Peyer's patch (tissue), 4 donors: Measurements from ENCODE around the gene TNNT3. TPM values are rescaled to one million over a fixed set of nuclear protein-coding genes. Genes with fewer than 3 reads are reported as not detected.

Experiments
- DNase-seq, 3 donors: peaks; one replicate each; pipeline ENCODE4 v3.0.0-alpha.2; 2017 to 2019
- H3K27ac ChIP-seq, 4 donors: fragments of 200-600 bp; sonication (generic); one replicate each; pipeline ENCODE4 v1.5.1; 2016 to 2019
- H3K27me3 ChIP-seq, 2 donors: fragments of 200-600 bp; sonication (generic); one replicate each; pipeline ENCODE4 v1.5.1; 2019
- H3K36me3 ChIP-seq, 3 donors: fragments of 200-600 bp; sonication (generic); one replicate each; pipeline ENCODE4 v1.5.1; 2016 to 2019
- H3K4me1 ChIP-seq, 4 donors: fragments of 200-600 bp; sonication (generic); one replicate each; pipeline ENCODE4 v1.5.1; 2016 to 2019
- H3K4me3 ChIP-seq, 4 donors: fragments of 200-600 bp; sonication (generic); 1 replicate in 3 of 4; 2 replicates in 1 of 4; pipeline ENCODE4 v1.5.1; 2016 to 2019; ENCODE audit warnings: mild to moderate bottlenecking in 1 of 4
- H3K9me3 ChIP-seq, 4 donors: fragments of 200-600 bp; sonication (generic); one replicate each; pipeline ENCODE4 v1.5.1; 2016 to 2019; ENCODE audit warnings: mild to moderate bottlenecking in 1 of 4
- CTCF ChIP-seq, 6 experiments: fragments of 450-650 bp in 4 of 6; fragments of 200-600 bp in 2 of 6; sonication (generic) in 1 of 6; IDR thresholded peaks; one replicate each; pipeline ENCODE4 v1.5.1; 2017 to 2019; ENCODE audit warnings: antibody characterized with exemption in 6 of 6, mild to moderate bottlenecking in 3 of 6, moderate library complexity in 1 of 6
- POLR2A ChIP-seq, 2 donors: fragments of 450-650 bp; IDR thresholded peaks; one replicate each; pipeline ENCODE4 v1.5.1; 2017; ENCODE audit warnings: antibody characterized with exemption in 2 of 2, mild to moderate bottlenecking in 2 of 2, moderate library complexity in 2 of 2
- total RNA-seq, 4 donors: library from RNA; depleted of rRNA; stranded (reverse); fragments of >200 nt; gene quantifications; one replicate each; pipeline ENCODE4 v1.1.0, GENCODE V29; 2016

Gene TNNT3
- total RNA-seq, 4 donors from 2014 or later: 14.0 TPM; not detected in 3

GRCh38 chr11:1934335-1935155 lies 15.0 kb downstream of the TNNT3 start:
- Histone ChIP-seq H3K27ac (no peak overlapping the region), H3K4me3 (no peak overlapping the region), H3K36me3 (no peaks in the 10 kb centered on the region), H3K4me1 (no peaks in the 10 kb centered on the region), H3K27me3 (no peaks in the 10 kb centered on the region), H3K9me3 (no peaks in the 10 kb centered on the region)
- no peak for TF ChIP-seq CTCF (IDR thresholded peaks at IDR 0.05)
- no peak for TF ChIP-seq POLR2A (IDR thresholded peaks at IDR 0.05)
- DNase-seq: no peak

GRCh38 chr11:1935156-1936071 lies 15.9 kb downstream of the TNNT3 start:
- TF ChIP-seq POLR2A (IDR thresholded peaks at IDR 0.05) (no peak), CTCF (IDR thresholded peaks at IDR 0.05) (no peak)
- DNase-seq: no peak
- H3K9me3 ChIP-seq: no peaks in the 10 kb centered on the region

GRCh38 chr11:1936072-1936780 lies 16.7 kb downstream of the TNNT3 start:
- H3K27ac ChIP-seq: no peak overlapping the region
- no peaks in the 10 kb centered on the region for H3K4me1 ChIP-seq
- H3K9me3 ChIP-seq: no peaks in the 10 kb centered on the region
- no peak for DNase-seq
- no peaks in the 10 kb centered on the region for H3K36me3 ChIP-seq
- H3K4me3 ChIP-seq: no peak overlapping the region
- H3K27me3 ChIP-seq: no peaks in the 10 kb centered on the region
- TF ChIP-seq CTCF (IDR thresholded peaks at IDR 0.05) (no peak), POLR2A (IDR thresholded peaks at IDR 0.05) (no peak)

More at GRCh38 chr11:1935156-1936071, 15.9 kb downstream of the TNNT3 start:
- Histone ChIP-seq H3K4me3 (no peak overlapping the region), H3K27ac (no peak overlapping the region), H3K4me1 (no peaks in the 10 kb centered on the region), H3K27me3 (no peaks in the 10 kb centered on the region), H3K36me3 (no peaks in the 10 kb centered on the region)

GRCh38 chr11:1936781-1937615 lies 17.5 kb downstream of the TNNT3 start:
- no peaks in the 10 kb centered on the region for H3K36me3 ChIP-seq
- TF ChIP-seq POLR2A (IDR thresholded peaks at IDR 0.05): no peak
- TF ChIP-seq CTCF (IDR thresholded peaks at IDR 0.05): no peak
- no peak overlapping the region for H3K27ac ChIP-seq
- no peaks in the 10 kb centered on the region for H3K4me1 ChIP-seq
- no peaks in the 10 kb centered on the region for H3K9me3 ChIP-seq
- DNase-seq: no peak
- H3K27me3 ChIP-seq: no peaks in the 10 kb centered on the region
- H3K4me3 ChIP-seq: no peak overlapping the region
